ENCODE data around the gene SELENOK.

DNA sequence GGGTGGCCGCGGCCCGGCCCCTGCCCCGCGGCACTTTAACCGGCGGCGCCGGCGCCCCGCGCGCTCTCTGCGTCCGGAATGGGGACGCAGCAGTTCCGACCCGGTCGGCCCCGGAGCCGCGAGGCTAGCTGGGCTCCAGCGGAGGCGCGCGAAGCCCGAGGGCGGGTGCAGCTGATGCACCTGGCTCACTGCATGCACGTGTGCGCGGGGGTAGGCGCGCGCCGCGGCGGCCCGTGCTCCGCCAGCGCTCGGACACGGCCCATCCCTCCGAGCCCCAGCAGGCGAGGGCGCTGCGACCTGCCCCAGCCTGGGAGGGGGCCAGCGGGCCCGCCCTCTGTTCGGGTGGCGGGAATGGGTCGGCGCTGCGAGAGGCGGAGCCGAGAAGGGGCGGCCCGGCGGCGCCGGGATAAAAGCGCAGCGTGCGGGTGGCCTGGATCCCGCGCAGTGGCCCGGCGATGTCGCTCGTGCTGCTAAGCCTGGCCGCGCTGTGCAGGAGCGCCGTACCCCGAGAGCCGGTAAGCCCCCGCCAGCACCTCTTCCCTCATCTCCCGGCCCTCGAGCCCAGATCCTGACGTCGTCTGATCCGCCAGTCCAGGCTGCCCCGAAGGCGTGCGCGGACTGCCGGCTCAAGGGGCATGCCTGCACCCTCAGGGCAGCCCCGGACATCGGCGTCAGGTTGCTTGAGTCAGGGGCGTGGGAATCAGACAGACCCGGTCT lies 45.4 kb downstream of the SELENOK start, which contains the start of the genes CHDH and IL17RB:
- TF ChIP-seq, protein P1, sequence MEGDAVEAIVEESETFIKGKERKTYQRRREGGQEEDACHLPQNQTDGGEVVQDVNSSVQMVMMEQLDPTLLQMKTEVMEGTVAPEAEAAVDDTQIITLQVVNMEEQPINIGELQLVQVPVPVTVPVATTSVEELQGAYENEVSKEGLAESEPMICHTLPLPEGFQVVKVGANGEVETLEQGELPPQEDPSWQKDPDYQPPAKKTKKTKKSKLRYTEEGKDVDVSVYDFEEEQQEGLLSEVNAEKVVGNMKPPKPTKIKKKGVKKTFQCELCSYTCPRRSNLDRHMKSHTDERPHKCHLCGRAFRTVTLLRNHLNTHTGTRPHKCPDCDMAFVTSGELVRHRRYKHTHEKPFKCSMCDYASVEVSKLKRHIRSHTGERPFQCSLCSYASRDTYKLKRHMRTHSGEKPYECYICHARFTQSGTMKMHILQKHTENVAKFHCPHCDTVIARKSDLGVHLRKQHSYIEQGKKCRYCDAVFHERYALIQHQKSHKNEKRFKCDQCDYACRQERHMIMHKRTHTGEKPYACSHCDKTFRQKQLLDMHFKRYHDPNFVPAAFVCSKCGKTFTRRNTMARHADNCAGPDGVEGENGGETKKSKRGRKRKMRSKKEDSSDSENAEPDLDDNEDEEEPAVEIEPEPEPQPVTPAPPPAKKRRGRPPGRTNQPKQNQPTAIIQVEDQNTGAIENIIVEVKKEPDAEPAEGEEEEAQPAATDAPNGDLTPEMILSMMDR (IDR thresholded peaks at IDR 0.05; ENCODE audit: low read length): no peak; the same call in 1 of the 2 replicates
- TF ChIP-seq EZH2 (optimal IDR thresholded peaks at IDR 0.05; ENCODE audit: low read depth, low read length): no peak

Data from MM.1S (cell line).